ENCODE measurements around the gene DLL3. TPM values are rescaled to one million over a fixed set of nuclear protein-coding genes. Genes with fewer than 3 reads are reported as not detected.
"Not testable (repeated sequence)": the region's sequence is repeated elsewhere in the genome, so short reads cannot be mapped to it uniquely, and the experiment has no call there.

DLL3 gene
- 1 to 10 TPM; 1.3 to 1.6 TPM for total RNA-seq

GRCh38 chr19:39498798-39499642, at the start of gene DLL3:
DLL3 (plus strand) TSS chr19:39498947; CDS start chr19:39498975, 28 bp downstream.
- H3K27ac Mint-ChIP-seq, result no peak within 1 kb of the TSS
- intact Hi-C loops (cut with micrococcal nuclease), result no loop called here
- TF ChIP-seq, protein P1, sequence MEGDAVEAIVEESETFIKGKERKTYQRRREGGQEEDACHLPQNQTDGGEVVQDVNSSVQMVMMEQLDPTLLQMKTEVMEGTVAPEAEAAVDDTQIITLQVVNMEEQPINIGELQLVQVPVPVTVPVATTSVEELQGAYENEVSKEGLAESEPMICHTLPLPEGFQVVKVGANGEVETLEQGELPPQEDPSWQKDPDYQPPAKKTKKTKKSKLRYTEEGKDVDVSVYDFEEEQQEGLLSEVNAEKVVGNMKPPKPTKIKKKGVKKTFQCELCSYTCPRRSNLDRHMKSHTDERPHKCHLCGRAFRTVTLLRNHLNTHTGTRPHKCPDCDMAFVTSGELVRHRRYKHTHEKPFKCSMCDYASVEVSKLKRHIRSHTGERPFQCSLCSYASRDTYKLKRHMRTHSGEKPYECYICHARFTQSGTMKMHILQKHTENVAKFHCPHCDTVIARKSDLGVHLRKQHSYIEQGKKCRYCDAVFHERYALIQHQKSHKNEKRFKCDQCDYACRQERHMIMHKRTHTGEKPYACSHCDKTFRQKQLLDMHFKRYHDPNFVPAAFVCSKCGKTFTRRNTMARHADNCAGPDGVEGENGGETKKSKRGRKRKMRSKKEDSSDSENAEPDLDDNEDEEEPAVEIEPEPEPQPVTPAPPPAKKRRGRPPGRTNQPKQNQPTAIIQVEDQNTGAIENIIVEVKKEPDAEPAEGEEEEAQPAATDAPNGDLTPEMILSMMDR (IDR thresholded peaks at IDR 0.05), result no peak
- H3K27me3 Mint-ChIP-seq, result peaks cover 48% of the 10 kb centered on the region
- POLR2A ChIA-PET, result interaction anchor here (1.0 to 1.8 kb wide), 4 partner anchors 17 to 64 kb away, joined by 3 to 7 read pairs (median 4); partner anchors contain the start of gene SUPT5H
- no peaks in the 10 kb centered on the region for H3K9me3 Mint-ChIP-seq
- CTCF ChIA-PET, result interaction anchor here (0.7 to 5.9 kb wide), 5 partner anchors 17 to 35 kb away, joined by 3 to 29 read pairs (median 6); partner anchors contain the start of gene EID2B
- H3K4me3 Mint-ChIP-seq, result peak within 1 kb of the TSS; percentile 55
- H3K4me1 Mint-ChIP-seq (ENCODE audit: low read depth), result peaks cover 21% of the 10 kb centered on the region
- ATAC-seq (no peak), DNase-seq (peak; percentile 23)
- no peaks in the 10 kb centered on the region for H3K36me3 Mint-ChIP-seq (ENCODE audit: low read depth)

DNA sequence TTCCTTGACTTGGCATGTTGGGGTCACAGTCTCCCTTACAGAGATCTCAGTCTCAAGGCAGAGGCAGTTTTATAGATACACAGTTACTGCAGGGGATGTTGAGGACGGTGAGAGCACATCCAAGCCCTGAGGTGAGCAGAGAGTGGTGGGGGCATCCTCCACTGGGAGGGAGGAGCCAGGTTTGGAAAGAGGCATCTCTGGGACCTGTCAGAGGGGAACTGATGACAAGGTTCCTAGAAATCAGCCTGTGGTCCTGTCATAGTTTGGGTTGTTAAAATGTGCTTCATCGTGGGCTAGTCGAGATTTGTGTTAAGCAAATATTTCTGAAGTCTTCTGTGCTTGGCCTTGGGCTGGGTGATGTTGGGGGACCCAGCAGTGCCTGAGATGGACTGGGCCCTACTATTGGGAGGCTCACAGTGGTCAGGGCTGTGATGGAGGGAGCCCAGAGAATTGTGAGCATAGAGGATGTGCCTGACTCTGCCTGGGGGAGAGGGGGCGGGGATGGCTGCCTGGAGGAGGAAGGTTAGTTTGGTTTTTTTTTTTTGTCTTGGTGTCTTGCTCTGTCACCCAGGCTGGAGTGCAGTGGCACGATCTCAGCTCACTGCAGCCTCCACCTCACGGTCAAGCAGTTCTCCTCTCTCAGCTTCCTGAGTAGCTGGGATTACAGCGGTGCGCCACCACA, 49.5 kb upstream of the DLL3 start:
- DNase-seq, result peak; percentile 54
- peak; percentile 7 for ATAC-seq
- Mint-ChIP-seq H3K4me3 (peak overlapping the region; percentile 100), H3K36me3 (ENCODE audit: low read depth) (peaks cover 79% of the 10 kb centered on the region), H3K4me1 (ENCODE audit: low read depth) (peaks cover 63% of the 10 kb centered on the region), H3K27me3 (no peaks in the 10 kb centered on the region), H3K27ac (peak overlapping the region; percentile 99), H3K9me3 (peaks cover 2% of the 10 kb centered on the region)
- POLR2A ChIA-PET, result interaction anchor here (0.9 to 6.1 kb wide), 6 partner anchors 8 to 87 kb away, joined by 3 to 137 read pairs (median 5); partner anchors contain the start of genes MED29, PAF1 and RPS16
- intact Hi-C loops (cut with micrococcal nuclease), result loop anchor here (5.0 kb wide), 1 partner anchor 73 kb away; no protein-coding TSS in a partner anchor
- CTCF ChIA-PET, result interaction anchor here (1.6 kb wide), 1 partner anchor 27 kb away, joined by 4 read pairs; no protein-coding TSS in a partner anchor
- TF ChIP-seq, protein P1 (IDR thresholded peaks at IDR 0.05), result no peak

GRCh38 chr19:39451257-39451656, 47.5 kb upstream of the DLL3 start:
- ATAC-seq; intact Hi-C loops (cut with micrococcal nuclease); CTCF ChIA-PET; H3K9me3 Mint-ChIP-seq; DNase-seq; H3K27me3 Mint-ChIP-seq; H3K4me3 Mint-ChIP-seq: not testable (repeated sequence)
- POLR2A ChIA-PET, result interaction anchor here (1.2 kb wide), 1 partner anchor 18 kb away, joined by 3 read pairs; no protein-coding TSS in a partner anchor
- Mint-ChIP-seq H3K4me1 (ENCODE audit: low read depth) (peaks cover 65% of the 10 kb centered on the region), H3K27ac (peak overlapping the region; percentile 50), H3K36me3 (ENCODE audit: low read depth) (peaks cover 68% of the 10 kb centered on the region)

GRCh38 chr19:39463403-39463802, 35.3 kb upstream of the DLL3 start:
- Mint-ChIP-seq H3K36me3 (ENCODE audit: low read depth) (peaks cover 59% of the 10 kb centered on the region), H3K27me3 (no peaks in the 10 kb centered on the region), H3K27ac (peak overlapping the region; percentile 31), H3K4me1 (ENCODE audit: low read depth) (peaks cover 3% of the 10 kb centered on the region), H3K4me3 (no peak overlapping the region), H3K9me3 (no peaks in the 10 kb centered on the region)
- TF ChIP-seq, protein P1 (IDR thresholded peaks at IDR 0.05), result no peak
- POLR2A ChIA-PET, result interaction anchor here (0.6 to 1.8 kb wide), 3 partner anchors 8 to 69 kb away, joined by 3 to 6 read pairs (median 3); partner anchors contain the start of gene EID2B
- ATAC-seq (no peak), DNase-seq (no peak)
- CTCF ChIA-PET, result interaction anchor here (2.7 kb wide), 1 partner anchor 11 kb away, joined by 13 read pairs; no protein-coding TSS in a partner anchor
- intact Hi-C loops (cut with micrococcal nuclease), result no loop called here

Data from activated CD8-positive, alpha-beta T cell treated with anti-CD3 and anti-CD28 coated beads for 36 hours (primary cell).